Measurements from ENCODE around the gene CCDC32.
"Not testable (repeated sequence)": the region's sequence is repeated elsewhere in the genome, so short reads cannot be mapped to it uniquely, and the experiment has no call there.

GRCh38 chr15:40581796-40582195 is 17.0 kb upstream of the CCDC32 start:
- TF ChIP-seq, protein P1, sequence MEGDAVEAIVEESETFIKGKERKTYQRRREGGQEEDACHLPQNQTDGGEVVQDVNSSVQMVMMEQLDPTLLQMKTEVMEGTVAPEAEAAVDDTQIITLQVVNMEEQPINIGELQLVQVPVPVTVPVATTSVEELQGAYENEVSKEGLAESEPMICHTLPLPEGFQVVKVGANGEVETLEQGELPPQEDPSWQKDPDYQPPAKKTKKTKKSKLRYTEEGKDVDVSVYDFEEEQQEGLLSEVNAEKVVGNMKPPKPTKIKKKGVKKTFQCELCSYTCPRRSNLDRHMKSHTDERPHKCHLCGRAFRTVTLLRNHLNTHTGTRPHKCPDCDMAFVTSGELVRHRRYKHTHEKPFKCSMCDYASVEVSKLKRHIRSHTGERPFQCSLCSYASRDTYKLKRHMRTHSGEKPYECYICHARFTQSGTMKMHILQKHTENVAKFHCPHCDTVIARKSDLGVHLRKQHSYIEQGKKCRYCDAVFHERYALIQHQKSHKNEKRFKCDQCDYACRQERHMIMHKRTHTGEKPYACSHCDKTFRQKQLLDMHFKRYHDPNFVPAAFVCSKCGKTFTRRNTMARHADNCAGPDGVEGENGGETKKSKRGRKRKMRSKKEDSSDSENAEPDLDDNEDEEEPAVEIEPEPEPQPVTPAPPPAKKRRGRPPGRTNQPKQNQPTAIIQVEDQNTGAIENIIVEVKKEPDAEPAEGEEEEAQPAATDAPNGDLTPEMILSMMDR (IDR thresholded peaks at IDR 0.05), result not testable (repeated sequence)
- TF ChIP-seq POLR2A (IDR thresholded peaks at IDR 0.05), result not testable (repeated sequence)
